ENCODE data around the gene TET2.

Gene TET2

GRCh38 chr4:105194328-105195231 is 47.9 kb downstream of the TET2 start:
- H3K4me3 ChIP-seq (ENCODE audit: insufficient read depth, low read depth, low read length) = no peak overlapping the region
- H3K36me3 ChIP-seq (ENCODE audit: control insufficient read depth, insufficient read depth, low read length) = no peaks in the 10 kb centered on the region
- H3K9me3 ChIP-seq (ENCODE audit: control insufficient read depth, low read length) = no peaks in the 10 kb centered on the region
- no peaks in the 10 kb centered on the region for H3K4me1 ChIP-seq (ENCODE audit: control insufficient read depth, insufficient read depth, low read length)
- H3K27ac ChIP-seq (ENCODE audit: insufficient read depth, low read depth, low read length, poor library complexity, severe bottlenecking) = no peak overlapping the region
- H3K27me3 ChIP-seq (ENCODE audit: control insufficient read depth, insufficient read depth, low read length, poor library complexity, severe bottlenecking) = no peaks in the 10 kb centered on the region

- WGBS, 2 experiments = 94 to 98% methylated on average over 3 to 5 of the region's 5 CpGs
- Histone ChIP-seq H3K9me3 (ENCODE audit: control insufficient read depth, low read length) (no peaks in the 10 kb centered on the region), H3K4me1 (ENCODE audit: control insufficient read depth, insufficient read depth, low read length) (no peaks in the 10 kb centered on the region), H3K27ac (ENCODE audit: insufficient read depth, low read depth, low read length, poor library complexity, severe bottlenecking) (no peak overlapping the region), H3K4me3 (ENCODE audit: insufficient read depth, low read depth, low read length) (no peak overlapping the region), H3K27me3 (ENCODE audit: control insufficient read depth, insufficient read depth, low read length, poor library complexity, severe bottlenecking) (no peaks in the 10 kb centered on the region), H3K36me3 (ENCODE audit: control insufficient read depth, insufficient read depth, low read length) (no peaks in the 10 kb centered on the region)
These were observed 50.0 kb downstream of the TET2 start for GRCh38 chr4:105196523-105197145.

- 82 to 96% methylated on average over 2 to 3 of the region's 3 CpGs for WGBS, 2 experiments
- H3K4me3 ChIP-seq (ENCODE audit: insufficient read depth, low read depth, low read length) = no peak overlapping the region
- H3K36me3 ChIP-seq (ENCODE audit: control insufficient read depth, insufficient read depth, low read length) = no peaks in the 10 kb centered on the region
These were observed 51.1 kb downstream of the TET2 start for GRCh38 chr4:105197777-105198176.

GRCh38 chr4:105198541-105198940 is 51.9 kb downstream of the TET2 start:
- Histone ChIP-seq H3K4me3 (ENCODE audit: insufficient read depth, low read depth, low read length) (no peak overlapping the region), H3K27me3 (ENCODE audit: control insufficient read depth, insufficient read depth, low read length, poor library complexity, severe bottlenecking) (no peaks in the 10 kb centered on the region), H3K27ac (ENCODE audit: insufficient read depth, low read depth, low read length, poor library complexity, severe bottlenecking) (no peak overlapping the region), H3K36me3 (ENCODE audit: control insufficient read depth, insufficient read depth, low read length) (no peaks in the 10 kb centered on the region), H3K4me1 (ENCODE audit: control insufficient read depth, insufficient read depth, low read length) (no peaks in the 10 kb centered on the region), H3K9me3 (ENCODE audit: control insufficient read depth, low read length) (no peaks in the 10 kb centered on the region)
- 85 to 100% methylated on average over 2 of the region's 2 CpGs for WGBS, 2 experiments

More at GRCh38 chr4:105197777-105198176, 51.1 kb downstream of the TET2 start:
- Histone ChIP-seq H3K27me3 (ENCODE audit: control insufficient read depth, insufficient read depth, low read length, poor library complexity, severe bottlenecking) (no peaks in the 10 kb centered on the region), H3K27ac (ENCODE audit: insufficient read depth, low read depth, low read length, poor library complexity, severe bottlenecking) (no peak overlapping the region), H3K9me3 (ENCODE audit: control insufficient read depth, low read length) (no peaks in the 10 kb centered on the region), H3K4me1 (ENCODE audit: control insufficient read depth, insufficient read depth, low read length) (no peaks in the 10 kb centered on the region)

- peaks cover 12% of the 10 kb centered on the region for H3K4me1 ChIP-seq (ENCODE audit: control insufficient read depth, insufficient read depth, low read length)
- H3K27me3 ChIP-seq (ENCODE audit: control insufficient read depth, insufficient read depth, low read length, poor library complexity, severe bottlenecking) = no peaks in the 10 kb centered on the region
- no peak overlapping the region for H3K4me3 ChIP-seq (ENCODE audit: insufficient read depth, low read depth, low read length)
- 67 to 71% methylated on average over 3 of the region's 3 CpGs for WGBS, 2 experiments
- no peaks in the 10 kb centered on the region for H3K9me3 ChIP-seq (ENCODE audit: control insufficient read depth, low read length)
- no peaks in the 10 kb centered on the region for H3K36me3 ChIP-seq (ENCODE audit: control insufficient read depth, insufficient read depth, low read length)
- no peak overlapping the region for H3K27ac ChIP-seq (ENCODE audit: insufficient read depth, low read depth, low read length, poor library complexity, severe bottlenecking)
These were observed 59.5 kb downstream of the TET2 start for GRCh38 chr4:105206214-105206613.

GRCh38 chr4:105207386-105207785 is 60.7 kb downstream of the TET2 start:
- no peaks in the 10 kb centered on the region for H3K9me3 ChIP-seq (ENCODE audit: control insufficient read depth, low read length)
- H3K4me3 ChIP-seq (ENCODE audit: insufficient read depth, low read depth, low read length) = no peak overlapping the region
- no peaks in the 10 kb centered on the region for H3K36me3 ChIP-seq (ENCODE audit: control insufficient read depth, insufficient read depth, low read length)
- 93 to 100% methylated on average over 2 of the region's 2 CpGs for WGBS, 2 experiments
- H3K27ac ChIP-seq (ENCODE audit: insufficient read depth, low read depth, low read length, poor library complexity, severe bottlenecking) = no peak overlapping the region
- H3K4me1 ChIP-seq (ENCODE audit: control insufficient read depth, insufficient read depth, low read length) = peaks cover 12% of the 10 kb centered on the region
- H3K27me3 ChIP-seq (ENCODE audit: control insufficient read depth, insufficient read depth, low read length, poor library complexity, severe bottlenecking) = no peaks in the 10 kb centered on the region

GRCh38 chr4:105208561-105208960 is 61.9 kb downstream of the TET2 start:
- Histone ChIP-seq H3K27ac (ENCODE audit: insufficient read depth, low read depth, low read length, poor library complexity, severe bottlenecking) (no peak overlapping the region), H3K4me1 (ENCODE audit: control insufficient read depth, insufficient read depth, low read length) (peaks cover 12% of the 10 kb centered on the region), H3K9me3 (ENCODE audit: control insufficient read depth, low read length) (no peaks in the 10 kb centered on the region), H3K4me3 (ENCODE audit: insufficient read depth, low read depth, low read length) (no peak overlapping the region), H3K36me3 (ENCODE audit: control insufficient read depth, insufficient read depth, low read length) (no peaks in the 10 kb centered on the region), H3K27me3 (ENCODE audit: control insufficient read depth, insufficient read depth, low read length, poor library complexity, severe bottlenecking) (no peaks in the 10 kb centered on the region)
- WGBS, 2 experiments = 34 to 43% methylated on average over 3 to 5 of the region's 5 CpGs

- no peak overlapping the region for H3K4me3 ChIP-seq (ENCODE audit: insufficient read depth, low read depth, low read length)
- H3K36me3 ChIP-seq (ENCODE audit: control insufficient read depth, insufficient read depth, low read length) = no peaks in the 10 kb centered on the region
- H3K27me3 ChIP-seq (ENCODE audit: control insufficient read depth, insufficient read depth, low read length, poor library complexity, severe bottlenecking) = no peaks in the 10 kb centered on the region
- 88 to 90% methylated on average over 1 of the region's 1 CpG for WGBS, 2 experiments
- H3K27ac ChIP-seq (ENCODE audit: insufficient read depth, low read depth, low read length, poor library complexity, severe bottlenecking) = no peak overlapping the region
- peaks cover 12% of the 10 kb centered on the region for H3K4me1 ChIP-seq (ENCODE audit: control insufficient read depth, insufficient read depth, low read length)
- H3K9me3 ChIP-seq (ENCODE audit: control insufficient read depth, low read length) = no peaks in the 10 kb centered on the region
These were observed 64.2 kb downstream of the TET2 start for GRCh38 chr4:105210916-105211315.

- 64 to 71% methylated on average over 4 of the region's 4 CpGs for WGBS, 2 experiments
- H3K27me3 ChIP-seq (ENCODE audit: control insufficient read depth, insufficient read depth, low read length, poor library complexity, severe bottlenecking) = no peaks in the 10 kb centered on the region
- no peaks in the 10 kb centered on the region for H3K4me1 ChIP-seq (ENCODE audit: control insufficient read depth, insufficient read depth, low read length)
- no peaks in the 10 kb centered on the region for H3K36me3 ChIP-seq (ENCODE audit: control insufficient read depth, insufficient read depth, low read length)
- no peaks in the 10 kb centered on the region for H3K9me3 ChIP-seq (ENCODE audit: control insufficient read depth, low read length)
- H3K27ac ChIP-seq (ENCODE audit: insufficient read depth, low read depth, low read length, poor library complexity, severe bottlenecking) = no peak overlapping the region
- no peak overlapping the region for H3K4me3 ChIP-seq (ENCODE audit: insufficient read depth, low read depth, low read length)
These were observed 69.1 kb downstream of the TET2 start for GRCh38 chr4:105215609-105216313.

GRCh38 chr4:105225500-105225899 is 78.8 kb downstream of the TET2 start:
- Histone ChIP-seq H3K27me3 (ENCODE audit: control insufficient read depth, insufficient read depth, low read length, poor library complexity, severe bottlenecking) (no peaks in the 10 kb centered on the region), H3K36me3 (ENCODE audit: control insufficient read depth, insufficient read depth, low read length) (no peaks in the 10 kb centered on the region), H3K9me3 (ENCODE audit: control insufficient read depth, low read length) (no peaks in the 10 kb centered on the region), H3K4me3 (ENCODE audit: insufficient read depth, low read depth, low read length) (no peak overlapping the region), H3K4me1 (ENCODE audit: control insufficient read depth, insufficient read depth, low read length) (no peaks in the 10 kb centered on the region), H3K27ac (ENCODE audit: insufficient read depth, low read depth, low read length, poor library complexity, severe bottlenecking) (no peak overlapping the region)
- WGBS, 2 experiments = 88 to 100% methylated on average over 1 of the region's 1 CpG

Measured in ectodermal cell (in vitro differentiated cells).